Mucosa of descending colon (tissue), 3 donors: ENCODE results near the gene DLG1. TPM values are rescaled to one million over a fixed set of nuclear protein-coding genes. Genes with fewer than 3 reads are reported as not detected.
A peak's percentile ranks its signal among the peaks of the same experiment; 100 is the strongest.

Experiments
- ATAC-seq: fragments of 200-7000 bp; cut with Tn5 transposase; one replicate; pipeline ENCODE4 v1.9.1; 2020; ENCODE audit warnings: mild to moderate bottlenecking, moderate library complexity
- DNase-seq, 3 donors: peaks; one replicate each; pipeline ENCODE4 v3.0.0-alpha.2; 2020
- H3K36me3 ChIP-seq: fragments of 200-600 bp; one replicate; pipeline ENCODE4 v1.8.0; 2021; ENCODE audit warnings: low read depth, mild to moderate bottlenecking
- H3K4me1 ChIP-seq: fragments of 200-600 bp; one replicate; pipeline ENCODE4 v1.8.0; 2021; ENCODE audit warnings: low read depth, mild to moderate bottlenecking
- H3K4me3 ChIP-seq: fragments of 200-600 bp; one replicate; pipeline ENCODE4 v1.8.0; 2021; ENCODE audit warnings: mild to moderate bottlenecking
- H3K9me3 ChIP-seq: fragments of 200-600 bp; one replicate; pipeline ENCODE4 v1.8.0; 2021; ENCODE audit warnings: mild to moderate bottlenecking
- CTCF ChIP-seq: fragments of 200-600 bp; IDR thresholded peaks from one replicate; pipeline ENCODE4 v1.8.0; 2022; ENCODE audit warnings: antibody characterized with exemption, mild to moderate bottlenecking
- intact Hi-C, 2 donors: fragments of 100-400 bp; cut with DNase I in 1 of 2; cut with micrococcal nuclease in 1 of 2; formaldehyde crosslinking; loops; one replicate each; pipeline versions ENCODE4 v1.11.0 to v1.11.1; 2022; cut with DNase I, micrococcal nuclease
- total RNA-seq, 3 donors: library from RNA; stranded (reverse); fragmentation: NEBNext Ultra II Directional in 2 of 3; extraction: Animal tissue kit (Norgen Biotek cat#: 25700) in 2 of 3; gene quantifications; one replicate each; pipeline versions ENCODE4 v1.2.1 to v1.2.4, GENCODE V29; 2021 to 2023
- donor health status: DM: no; HTN: no; CAD: no; lungs with moderate emphysema.
- donor health status: DM: no; HTN: no; CAD: no.
- donor health status: DM: no; HTN: yes; CAD: no.

The DLG1 gene
- total RNA-seq, 3 donors from 2014 or later: 107 to 163 (median 134) TPM

DNA sequence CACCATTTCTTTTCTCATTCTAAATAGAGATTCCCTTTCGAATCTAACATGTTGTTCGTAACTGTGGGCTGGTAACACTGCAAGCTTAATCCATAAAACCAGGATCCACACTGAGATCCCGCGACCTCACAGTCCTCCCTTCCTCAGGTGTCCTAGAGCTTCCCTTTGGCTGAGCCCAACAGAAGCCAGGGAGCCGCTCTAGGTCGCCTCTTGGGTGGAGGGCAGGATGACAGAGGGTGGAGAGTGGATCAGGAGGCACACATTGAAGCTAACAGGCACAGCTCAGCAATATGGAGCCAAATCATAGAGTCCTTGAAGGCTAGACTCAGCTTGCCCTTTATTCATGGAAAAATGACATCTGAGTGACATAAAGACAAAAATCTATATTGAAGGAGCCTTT is 44.7 kb upstream of the DLG1 start:
- Histone ChIP-seq H3K4me3 (no peak overlapping the region), H3K4me1 (no peaks in the 10 kb centered on the region), H3K36me3 (no peaks in the 10 kb centered on the region), H3K9me3 (no peaks in the 10 kb centered on the region)
- intact Hi-C loops: no loop called here
- no peak for TF ChIP-seq CTCF
- no peak for DNase-seq
- ATAC-seq: no peak

- Histone ChIP-seq H3K4me1 (no peaks in the 10 kb centered on the region), H3K9me3 (no peaks in the 10 kb centered on the region), H3K4me3 (no peak overlapping the region), H3K36me3 (no peaks in the 10 kb centered on the region)
- TF ChIP-seq CTCF: no peak
- DNase-seq (no peak), ATAC-seq (peak; percentile 64)
- intact Hi-C loops: no loop called here
Observed at GRCh38 chr3:197340521-197340871, 42.1 kb upstream of the DLG1 start.

GRCh38 chr3:197339841-197340520 is 41.6 kb upstream of the DLG1 start:
- ATAC-seq (peak; percentile 93), DNase-seq (peak in 1 of 3 donors; percentile 34)
- no peaks in the 10 kb centered on the region for H3K4me1 ChIP-seq
- no peaks in the 10 kb centered on the region for H3K36me3 ChIP-seq
- intact Hi-C loops: no loop called here
- H3K4me3 ChIP-seq: no peak overlapping the region
- TF ChIP-seq CTCF: no peak
- H3K9me3 ChIP-seq: no peaks in the 10 kb centered on the region

GRCh38 chr3:197338586-197338985 is 40.2 kb upstream of the DLG1 start:
- DNase-seq (no peak), ATAC-seq (no peak)
- intact Hi-C loops: no loop called here
- Histone ChIP-seq H3K9me3 (no peaks in the 10 kb centered on the region), H3K36me3 (no peaks in the 10 kb centered on the region), H3K4me1 (no peaks in the 10 kb centered on the region), H3K4me3 (no peak overlapping the region)
- TF ChIP-seq CTCF: no peak

- no peaks in the 10 kb centered on the region for H3K4me1 ChIP-seq
- no peak overlapping the region for H3K4me3 ChIP-seq
- ATAC-seq (no peak), DNase-seq (no peak)
- intact Hi-C loops: no loop called here
- H3K36me3 ChIP-seq: no peaks in the 10 kb centered on the region
- no peak for TF ChIP-seq CTCF
- H3K9me3 ChIP-seq: no peaks in the 10 kb centered on the region
Observed at GRCh38 chr3:197337656-197338055, 39.2 kb upstream of the DLG1 start.

DNA sequence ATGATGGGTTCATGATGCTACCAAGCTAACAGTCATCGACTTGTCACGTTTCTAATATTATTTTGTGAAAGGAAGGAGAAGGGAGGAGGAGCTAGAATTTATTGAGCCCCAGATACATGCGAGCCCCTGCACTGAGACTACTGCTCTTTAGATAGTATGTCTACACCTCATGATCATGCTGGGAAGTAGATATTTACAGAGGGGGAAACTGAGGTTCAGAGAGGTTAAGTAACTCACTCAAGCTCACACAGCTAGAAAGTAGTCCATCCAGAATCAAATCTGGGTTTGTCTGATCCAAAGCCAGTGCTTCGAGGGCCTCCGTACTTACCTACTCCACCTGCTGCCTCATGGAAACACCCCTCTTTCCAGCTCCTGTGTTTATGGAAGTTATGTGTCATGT is 38.8 kb upstream of the DLG1 start:
- TF ChIP-seq CTCF: no peak
- no peak for ATAC-seq
- DNase-seq: no peak
- no peak overlapping the region for H3K4me3 ChIP-seq
- intact Hi-C loops: no loop called here
- no peaks in the 10 kb centered on the region for H3K9me3 ChIP-seq
- no peaks in the 10 kb centered on the region for H3K4me1 ChIP-seq
- no peaks in the 10 kb centered on the region for H3K36me3 ChIP-seq
